Epithelial cell of esophagus (primary cell): ENCODE data around the gene RNF169.

Experiments used
- DNase-seq: peaks from one replicate; pipeline ENCODE4 v3.0.0; 2010; ENCODE audit warnings: low read depth
- H3K4me3 ChIP-seq: 2 replicates; pipeline ENCODE4 v1.5.1; 2011; ENCODE audit warnings: mild to moderate bottlenecking, low read length, control low read depth
- TF ChIP-seq, protein P1 (sequence below): IDR thresholded peaks from 2 replicates; pipeline ENCODE4 v1.5.1; 2011; ENCODE audit warnings: low read depth, mild to moderate bottlenecking, low read length, control low read depth, inconsistent platforms; ENCODE audit not compliant: insufficient read depth; ENCODE audit errors: missing control alignments

RNF169 gene

DNA sequence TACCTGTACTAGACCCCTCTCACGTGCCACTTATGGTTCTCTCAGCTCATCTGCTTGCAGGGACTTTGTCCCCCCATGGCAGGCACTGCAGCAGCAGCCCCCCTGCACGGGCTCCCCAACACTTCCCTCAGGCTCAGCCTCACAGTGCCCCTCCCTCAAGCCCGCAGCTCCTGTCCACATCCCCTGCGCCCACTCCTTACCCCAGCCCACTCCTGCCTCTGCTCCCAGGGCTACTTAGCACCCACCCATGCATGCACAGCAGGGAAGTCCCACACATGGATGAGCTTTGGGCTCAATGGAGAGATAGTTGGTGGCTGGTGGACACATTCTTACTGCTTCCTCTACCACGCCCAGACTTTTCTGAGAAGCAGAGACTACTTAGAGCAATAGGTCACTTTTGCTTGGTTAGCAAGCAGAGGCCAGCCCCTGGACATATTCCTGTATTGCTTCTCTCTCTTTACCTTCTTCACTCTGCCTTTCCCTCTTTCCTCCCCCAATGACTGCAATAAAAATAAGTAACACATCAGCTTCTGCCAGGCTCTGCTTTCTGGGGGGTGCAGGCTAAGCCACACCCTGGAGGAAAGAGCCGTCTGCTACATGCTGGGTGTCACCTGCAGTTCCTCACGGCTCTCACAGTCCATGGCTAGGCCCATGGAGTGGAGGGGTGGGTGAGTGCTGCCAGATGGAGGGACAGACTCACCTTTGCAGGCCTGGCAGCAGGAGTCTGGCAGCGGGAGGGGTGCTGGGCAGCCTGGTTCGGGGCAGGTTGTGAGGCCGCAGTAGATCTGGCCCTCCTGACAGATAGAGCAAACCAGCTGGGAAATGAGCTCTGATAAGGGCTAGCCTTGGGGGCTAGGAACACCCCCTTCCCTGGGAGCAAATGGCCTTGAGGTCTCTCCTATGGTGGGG, 40.8 kb upstream of the RNF169 start:
- DNase-seq = no peak
- H3K4me3 ChIP-seq = no peak overlapping the region
- TF ChIP-seq, protein P1, sequence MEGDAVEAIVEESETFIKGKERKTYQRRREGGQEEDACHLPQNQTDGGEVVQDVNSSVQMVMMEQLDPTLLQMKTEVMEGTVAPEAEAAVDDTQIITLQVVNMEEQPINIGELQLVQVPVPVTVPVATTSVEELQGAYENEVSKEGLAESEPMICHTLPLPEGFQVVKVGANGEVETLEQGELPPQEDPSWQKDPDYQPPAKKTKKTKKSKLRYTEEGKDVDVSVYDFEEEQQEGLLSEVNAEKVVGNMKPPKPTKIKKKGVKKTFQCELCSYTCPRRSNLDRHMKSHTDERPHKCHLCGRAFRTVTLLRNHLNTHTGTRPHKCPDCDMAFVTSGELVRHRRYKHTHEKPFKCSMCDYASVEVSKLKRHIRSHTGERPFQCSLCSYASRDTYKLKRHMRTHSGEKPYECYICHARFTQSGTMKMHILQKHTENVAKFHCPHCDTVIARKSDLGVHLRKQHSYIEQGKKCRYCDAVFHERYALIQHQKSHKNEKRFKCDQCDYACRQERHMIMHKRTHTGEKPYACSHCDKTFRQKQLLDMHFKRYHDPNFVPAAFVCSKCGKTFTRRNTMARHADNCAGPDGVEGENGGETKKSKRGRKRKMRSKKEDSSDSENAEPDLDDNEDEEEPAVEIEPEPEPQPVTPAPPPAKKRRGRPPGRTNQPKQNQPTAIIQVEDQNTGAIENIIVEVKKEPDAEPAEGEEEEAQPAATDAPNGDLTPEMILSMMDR = no peak

DNA sequence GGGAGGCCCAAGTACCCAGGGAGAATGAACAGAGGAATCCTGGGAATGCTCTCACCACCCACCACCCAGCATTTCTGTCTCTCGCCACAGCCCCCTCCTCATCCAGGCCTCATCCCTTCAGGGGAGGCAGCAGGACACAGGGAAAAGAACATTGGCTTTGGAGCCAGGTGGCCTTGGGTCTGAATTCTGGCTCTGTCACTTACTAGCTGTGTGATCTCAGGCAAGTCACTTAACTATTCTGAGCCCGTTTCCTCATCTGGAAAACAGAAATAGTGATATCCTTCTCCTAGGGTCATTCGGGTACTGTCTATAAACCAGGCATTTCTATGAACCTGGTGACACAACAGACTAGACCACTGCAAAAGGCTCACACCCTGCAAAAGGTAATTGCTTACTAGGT, 39.5 kb upstream of the RNF169 start:
- no peak for DNase-seq
- TF ChIP-seq, protein P1 = no peak
- H3K4me3 ChIP-seq = no peak overlapping the region

DNA sequence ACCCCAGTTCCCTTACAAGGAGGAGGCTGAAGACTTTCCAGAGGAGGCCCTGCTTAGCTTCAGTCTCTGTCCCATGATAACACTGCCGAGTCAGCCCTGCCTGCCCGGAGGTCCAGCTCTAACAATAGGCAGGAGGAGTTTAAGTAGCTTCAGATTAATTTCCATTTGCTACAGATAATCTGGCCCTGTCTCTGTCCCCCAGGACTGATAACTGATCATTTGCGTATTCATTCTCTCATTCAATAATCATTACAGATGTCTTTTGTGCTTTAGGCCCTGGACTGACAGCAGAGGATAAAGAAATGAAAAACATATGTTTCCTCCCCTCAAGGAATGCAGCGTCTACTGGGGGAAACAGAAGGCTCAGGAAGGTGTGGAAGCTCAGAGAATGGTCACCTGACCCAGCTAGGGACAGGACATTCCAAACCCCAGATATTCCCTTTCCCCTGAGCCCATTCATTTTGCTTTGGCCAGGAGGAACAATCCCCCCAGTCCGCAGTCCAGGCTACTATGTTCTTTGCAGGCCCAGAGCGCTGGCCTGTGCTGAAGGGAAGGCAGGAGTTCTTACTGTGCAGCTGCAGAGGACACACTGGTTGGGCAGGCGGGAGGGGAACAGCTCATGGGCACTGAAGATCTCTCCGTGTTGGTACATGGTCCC, 38.2 kb upstream of the RNF169 start:
- H3K4me3 ChIP-seq = no peak overlapping the region
- TF ChIP-seq, protein P1 = no peak
- no peak for DNase-seq

DNA sequence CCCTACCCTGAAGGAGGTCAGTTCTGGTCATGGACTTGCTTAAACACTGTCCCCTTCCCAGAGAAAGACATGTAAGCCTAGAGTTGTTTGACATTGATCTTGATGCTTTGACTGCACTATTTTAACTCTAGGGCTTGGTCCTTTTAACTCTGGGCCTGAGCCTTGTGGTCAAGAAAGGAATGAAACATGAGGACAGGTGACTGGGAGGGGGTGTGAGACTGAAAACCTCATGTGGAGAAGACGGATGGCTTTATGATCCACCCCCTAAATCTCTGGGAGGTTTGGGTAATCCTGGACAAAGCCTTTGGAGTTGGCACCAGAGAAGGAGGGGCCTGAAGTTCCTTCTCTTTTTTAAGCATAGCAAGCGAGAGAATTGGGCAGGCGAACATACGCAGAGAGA, 35.0 kb upstream of the RNF169 start:
- TF ChIP-seq, protein P1 = no peak
- DNase-seq = no peak
- no peak overlapping the region for H3K4me3 ChIP-seq

DNA sequence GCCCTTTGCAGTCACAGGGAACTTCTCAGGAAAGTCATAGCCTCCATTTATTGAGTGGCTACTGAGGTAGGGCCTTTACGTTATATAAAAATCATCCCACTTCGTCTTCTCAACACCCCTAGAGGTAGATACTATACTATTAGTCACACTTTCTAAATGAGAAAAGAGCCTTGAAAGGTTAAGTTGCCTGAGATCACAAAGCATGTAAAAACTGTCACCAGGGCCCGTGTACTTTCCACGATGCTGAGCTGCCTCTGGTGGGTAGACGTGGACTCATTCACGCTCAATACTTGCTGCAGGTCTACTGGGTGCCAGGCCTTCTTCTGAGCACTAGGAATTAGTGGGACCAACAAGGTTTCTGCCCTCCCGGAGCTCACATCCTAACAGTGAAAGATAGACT, 33.7 kb upstream of the RNF169 start:
- TF ChIP-seq, protein P1 = no peak
- DNase-seq = no peak
- H3K4me3 ChIP-seq = no peak overlapping the region

DNA sequence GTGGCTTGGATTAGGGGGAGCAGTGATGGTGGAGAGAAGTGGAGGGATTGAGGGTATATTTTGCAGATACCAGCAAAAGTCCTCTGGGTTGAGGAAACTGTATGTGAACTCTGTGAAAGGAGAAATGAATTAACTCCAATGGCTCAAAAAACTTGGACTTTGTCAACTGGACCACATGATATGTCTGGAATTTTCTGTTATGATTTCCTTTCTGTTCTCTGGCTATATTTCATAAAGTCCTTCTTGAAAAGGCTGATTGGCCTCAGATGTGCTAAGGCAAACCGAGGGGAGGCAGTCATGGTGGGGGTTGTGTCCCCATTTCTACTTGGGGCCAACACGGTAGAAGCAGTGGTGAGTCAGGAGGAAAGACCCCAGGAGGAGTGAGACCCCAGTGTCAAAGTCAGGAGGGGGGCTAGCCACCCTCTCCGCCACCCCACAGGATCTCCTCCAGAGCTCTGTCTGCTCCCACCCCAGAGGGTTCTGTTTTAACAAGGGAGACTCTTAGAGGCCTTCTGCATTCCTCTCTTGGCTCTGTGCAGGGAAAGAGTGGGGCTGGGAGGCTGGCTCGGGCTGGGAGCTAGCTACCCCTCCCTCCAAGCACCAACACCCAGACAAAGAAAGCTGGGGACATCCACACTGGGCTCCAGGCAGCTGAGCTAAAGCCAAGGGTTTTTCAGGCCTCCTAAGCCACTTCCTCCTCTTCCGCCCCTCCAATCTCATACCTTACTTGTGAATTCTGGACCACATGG, 31.3 kb upstream of the RNF169 start:
- TF ChIP-seq, protein P1 = no peak
- no peak for DNase-seq
- H3K4me3 ChIP-seq = no peak overlapping the region
